HG03064 (cell line): ENCODE results near the gene MBD6.
"Not testable (repeated sequence)": the region's sequence is repeated elsewhere in the genome, so short reads cannot be mapped to it uniquely, and the experiment has no call there.

ENCODE experiments used
- ATAC-seq: cut with Tn5 transposase; IDR thresholded peaks from one replicate; pipeline ENCODE4 v1.9.1; 2021; ENCODE audit warnings: low read depth; ENCODE audit not compliant: unreplicated experiment

The MBD6 gene

GRCh38 chr12:57488402-57489156 lies 34.0 kb upstream of the MBD6 start:
- ATAC-seq: no peak

DNA sequence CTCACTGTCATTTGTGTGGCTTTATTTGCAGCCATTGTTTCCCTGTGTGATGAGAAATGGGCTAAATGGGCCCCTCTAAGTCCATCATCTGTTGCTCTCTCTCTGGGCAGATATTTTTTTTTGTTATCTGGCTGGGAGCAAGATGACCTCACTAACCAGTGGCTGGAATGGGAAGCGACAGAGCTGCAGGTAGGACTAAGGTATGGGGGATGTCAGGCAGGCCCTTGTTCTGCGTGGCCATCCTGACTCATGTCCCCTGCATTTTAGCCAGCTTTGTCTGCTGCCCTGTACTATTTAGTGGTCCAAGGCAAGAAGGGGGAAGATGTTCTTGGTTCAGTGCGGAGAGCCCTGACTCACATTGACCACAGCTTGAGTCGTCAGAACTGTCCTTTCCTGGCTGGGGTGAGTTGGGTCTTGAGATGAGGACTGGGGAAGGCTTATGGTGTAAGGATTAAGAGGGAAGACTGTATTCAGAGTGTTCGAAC lies 33.4 kb upstream of the MBD6 start:
- ATAC-seq: no peak

- ATAC-seq: no peak
These were observed 32.5 kb upstream of the MBD6 start for GRCh38 chr12:57490126-57490525.

DNA sequence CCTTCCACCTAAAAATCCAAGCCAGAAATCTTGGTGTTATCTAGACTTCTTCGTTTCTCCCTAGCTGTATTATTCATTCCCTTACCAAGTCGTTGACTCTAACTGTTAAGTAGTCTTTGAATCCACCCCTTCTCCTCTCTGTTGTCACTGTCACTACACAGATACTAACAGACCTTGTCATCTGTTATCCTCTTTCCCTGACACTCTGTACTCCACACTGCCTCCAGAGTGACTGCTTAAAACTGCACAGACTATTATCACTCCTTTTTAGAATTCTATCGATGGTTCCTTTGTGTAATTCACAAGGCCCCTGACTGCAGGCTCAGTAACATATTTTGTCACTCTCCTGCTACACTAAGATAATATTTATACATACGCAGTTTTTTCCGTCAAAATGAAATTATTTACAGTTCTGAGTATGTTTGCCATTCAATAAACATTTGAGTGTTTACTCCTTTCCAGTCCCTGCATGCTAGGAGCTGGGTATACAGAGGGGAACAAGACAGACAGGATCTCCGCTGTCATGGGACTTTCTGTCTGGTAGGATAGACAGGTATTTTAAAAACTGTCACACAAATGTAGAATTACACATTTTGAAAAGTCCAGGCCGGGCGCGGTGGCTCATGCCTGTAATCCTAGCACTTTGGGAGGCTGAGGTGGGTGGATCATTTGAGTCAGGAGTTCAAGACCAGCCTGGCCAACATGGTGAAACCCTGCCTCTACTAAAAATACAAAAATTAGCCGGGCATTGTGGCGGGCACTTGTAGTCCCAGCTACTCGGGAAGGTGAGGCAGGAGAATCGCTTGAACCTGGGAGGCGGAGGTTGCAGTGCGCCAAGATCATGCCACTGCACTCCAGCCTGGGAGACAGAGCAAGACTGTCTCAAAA lies 31.0 kb upstream of the MBD6 start:
- ATAC-seq: no peak

- ATAC-seq: not testable (repeated sequence)
These were observed 27.4 kb upstream of the MBD6 start for GRCh38 chr12:57495051-57495701.

- no peak for ATAC-seq
These were observed 25.8 kb upstream of the MBD6 start for GRCh38 chr12:57496822-57497221.

DNA sequence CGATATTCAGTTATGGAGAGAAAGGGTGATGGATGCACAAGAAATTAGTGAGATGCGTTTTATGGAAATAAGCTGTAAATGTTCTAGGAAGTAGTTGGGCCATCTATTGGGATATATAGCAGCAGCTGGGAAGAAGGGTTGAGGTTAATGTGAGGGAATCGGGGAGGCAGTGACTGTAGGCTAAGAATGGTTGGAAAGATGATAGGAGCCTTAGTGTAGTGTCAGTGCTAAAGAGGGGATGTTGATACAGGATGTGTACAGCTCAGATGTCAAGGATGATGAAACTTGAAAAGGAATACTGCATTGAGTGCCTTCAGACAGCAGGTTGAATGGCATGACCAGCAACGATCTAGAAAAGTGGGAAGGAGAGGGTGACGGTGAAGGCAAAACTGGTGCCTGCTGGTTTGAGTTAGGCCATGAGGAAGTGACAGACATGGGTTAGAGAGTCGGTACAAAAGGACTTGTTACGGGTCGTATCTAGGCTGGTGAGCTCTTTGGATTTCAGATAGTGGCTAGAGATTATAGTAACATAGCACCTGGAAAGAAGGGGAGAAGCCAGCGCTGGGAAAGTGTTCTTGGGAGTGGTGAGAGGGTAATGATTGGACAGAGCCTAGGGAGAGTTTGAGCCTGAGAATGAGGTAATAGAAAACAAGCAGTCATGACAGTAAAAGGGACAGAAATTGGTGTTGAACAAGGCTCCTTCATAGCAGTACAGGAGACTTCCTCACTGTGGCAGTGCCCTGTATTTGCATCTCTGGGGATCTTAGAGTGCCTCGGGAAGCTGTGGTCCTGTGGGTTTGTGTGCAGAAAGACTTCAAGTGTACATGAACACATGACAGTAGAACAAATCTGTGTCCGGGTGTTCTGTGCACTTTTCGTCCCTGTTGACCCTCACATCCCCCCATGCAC lies 25.1 kb upstream of the MBD6 start:
- ATAC-seq: no peak

- no peak for ATAC-seq
These were observed 24.5 kb upstream of the MBD6 start for GRCh38 chr12:57498132-57498502.

DNA sequence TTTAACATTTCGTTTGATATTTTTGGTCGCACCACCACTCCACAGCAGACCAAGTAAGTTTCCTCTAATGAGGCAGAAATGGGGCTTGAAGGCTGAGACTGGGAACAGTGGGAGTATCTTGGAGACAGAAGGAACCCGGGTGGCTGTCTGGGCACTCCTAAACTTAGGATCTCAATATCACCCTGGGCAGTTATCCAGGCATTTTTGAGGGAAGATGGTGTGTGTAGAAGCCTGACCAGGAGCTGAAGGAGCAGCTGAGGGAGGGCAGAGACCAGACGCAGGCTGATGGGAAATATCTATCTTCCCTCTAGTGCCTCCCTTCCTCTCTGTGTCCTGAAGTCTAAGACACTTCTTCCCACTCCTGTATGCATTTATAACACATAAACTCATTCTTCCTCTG lies 24.1 kb upstream of the MBD6 start:
- no peak for ATAC-seq

GRCh38 chr12:57500213-57500612 lies 22.4 kb upstream of the MBD6 start:
- ATAC-seq: no peak

GRCh38 chr12:57502311-57502969 lies 20.2 kb upstream of the MBD6 start:
- not testable (repeated sequence) for ATAC-seq

- not testable (repeated sequence) for ATAC-seq
These were observed 16.1 kb upstream of the MBD6 start for GRCh38 chr12:57506541-57506940.

DNA sequence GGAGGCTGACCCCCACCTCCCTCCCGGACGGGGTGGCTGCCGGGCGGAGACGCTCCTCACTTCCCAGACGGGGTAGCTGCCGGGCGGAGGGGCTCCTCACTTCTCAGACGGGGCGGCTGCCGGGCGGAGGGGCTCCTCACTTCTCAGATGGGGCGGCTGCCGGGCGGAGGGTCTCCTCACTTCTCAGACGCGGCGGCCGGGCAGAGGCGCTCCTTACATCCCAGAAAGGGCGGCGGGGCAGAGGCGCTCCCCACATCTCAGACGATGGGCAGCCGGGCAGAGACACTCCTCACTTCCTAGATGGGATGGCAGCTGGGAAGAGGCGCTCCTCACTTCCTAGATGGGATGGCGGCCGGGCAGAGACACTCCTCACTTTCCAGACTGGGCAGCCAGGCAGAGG lies 14.8 kb upstream of the MBD6 start:
- not testable (repeated sequence) for ATAC-seq

DNA sequence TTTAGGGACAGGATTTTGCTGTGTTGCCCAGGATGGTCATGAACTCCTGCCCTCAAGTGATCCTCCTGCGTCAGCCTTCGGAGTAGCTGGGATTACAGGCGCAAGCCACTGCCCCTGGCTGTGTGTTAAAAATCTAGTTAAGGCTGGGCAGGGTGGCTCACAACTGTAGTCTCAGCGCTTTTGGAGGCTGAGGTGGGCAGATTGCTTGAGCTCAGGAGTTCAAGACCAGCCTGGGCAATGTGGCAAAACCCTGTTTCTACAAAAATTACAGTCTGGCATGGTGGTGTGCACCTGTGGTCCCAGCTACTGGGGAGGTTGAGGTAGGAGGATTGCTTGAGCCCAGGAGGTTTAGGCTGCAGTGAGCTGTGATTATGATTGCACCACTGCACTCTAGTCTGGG lies 11.5 kb upstream of the MBD6 start:
- ATAC-seq: no peak

GRCh38 chr12:57511588-57512325 lies 10.9 kb upstream of the MBD6 start:
- ATAC-seq: no peak

- no peak for ATAC-seq
These were observed 10.0 kb upstream of the MBD6 start for GRCh38 chr12:57512665-57513064.

- no peak for ATAC-seq
These were observed 9.4 kb upstream of the MBD6 start for GRCh38 chr12:57513266-57513665.

DNA sequence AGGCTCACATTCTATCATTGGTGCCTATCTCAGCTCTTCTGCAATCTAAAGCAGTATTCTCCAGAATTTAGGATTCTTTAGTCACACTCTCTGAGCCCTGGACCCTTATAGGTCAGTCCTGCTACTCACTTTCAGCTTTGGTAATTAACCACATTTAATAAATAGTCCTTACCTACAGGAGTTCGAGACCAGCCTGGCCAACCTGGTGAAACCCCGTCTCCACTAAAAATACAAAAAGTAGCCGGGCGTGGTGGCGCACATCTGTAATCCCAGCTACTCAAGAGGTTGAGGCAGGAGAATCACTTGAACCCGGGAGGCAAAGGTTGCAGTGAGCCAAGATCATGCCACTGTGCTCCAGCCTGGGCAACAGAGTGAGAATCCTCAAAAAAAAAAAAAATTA lies 8.9 kb upstream of the MBD6 start:
- ATAC-seq: not testable (repeated sequence)

DNA sequence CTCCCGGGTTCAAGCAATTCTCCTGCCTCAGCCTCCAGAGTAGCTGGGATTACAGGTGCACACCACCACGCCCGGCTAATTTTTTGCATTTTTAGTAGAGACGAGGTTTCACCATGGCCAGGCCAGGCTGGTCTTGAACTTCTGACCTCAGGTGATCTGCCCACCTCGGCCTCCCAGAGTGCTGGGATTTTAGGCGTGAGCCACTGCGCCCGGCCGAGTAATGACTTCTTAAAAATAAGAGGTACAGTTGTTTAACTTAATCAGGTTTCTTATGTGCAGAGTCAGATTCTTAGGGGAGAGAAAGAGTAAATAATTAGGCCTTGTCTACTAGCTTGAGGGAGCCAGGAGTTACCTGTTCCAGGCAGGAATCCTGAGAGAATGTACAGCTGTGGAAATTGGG lies 8.4 kb upstream of the MBD6 start:
- not testable (repeated sequence) for ATAC-seq
